K562 (cell line): ENCODE results near the gene YPEL2. TPM values are rescaled to one million over a fixed set of nuclear protein-coding genes. Genes with fewer than 3 reads are reported as not detected.
A peak's percentile ranks its signal among the peaks of the same experiment; 100 is the strongest.

ENCODE experiments used
- ATAC-seq: fragments of 200-7000 bp; cut with Tn5 transposase; 3 replicates; pipeline ENCODE4 v1.9.1; 2020; ENCODE audit warnings: moderate library complexity
- BruUV-seq: library from RNA; stranded (reverse); fragments of 400-500 nt; replicated peaks from 2 replicates; lab custom pipeline; 2021; lab: Mats Ljungman, UMichigan
- CTCF ChIA-PET: fragments of 300-600 bp; formaldehyde crosslinking; extraction: SDS; loops from one replicate; lab custom pipeline; 2021; ENCODE audit warnings: low intra/inter-chr PET ratio; lab: Yijun Ruan, JAX
- POLR2A ChIA-PET: fragments of 300-600, 350-650 bp; sonication (Branson Sonifier 250); formaldehyde crosslinking; extraction: SDS; loops from one replicate; lab custom pipeline; 2021; ENCODE audit warnings: antibody characterized with exemption, inconsistent platforms; lab: Yijun Ruan, JAX
- DNase-seq, 4 experiments: peaks; one replicate each; pipeline versions ENCODE4 v3.0.0 to v3.0.0-alpha.2; 2011 to 2018; ENCODE audit warnings: low spot score in 3 of 4, mixed read lengths in 3 of 4; ENCODE audit errors: extremely low read depth in 1 of 4
- FAIRE-seq: peaks from 2 replicates; lab custom pipeline; 2011; peaks lifted over from hg19 to GRCh38; lab: Jason Lieb, UNC
- H2AFZ ChIP-seq: 2 replicates; pipeline ENCODE4 v1.6.0; 2011; ENCODE audit warnings: low read depth, low read length, control low read depth, inconsistent platforms
- H3K27ac ChIP-seq: fragments of 200-600 bp; 3 replicates; pipeline ENCODE4 v1.8.0; 2011; ENCODE audit warnings: low read depth, mild to moderate bottlenecking, control low read depth, inconsistent platforms, low read length, moderate library complexity, mixed read lengths; ENCODE audit errors: extremely low read depth
- H3K27me3 ChIP-seq, 2 experiments: fragments of 300-600 bp in 1 of 2; 2 replicates in 1 of 2; 3 replicates in 1 of 2; pipeline versions ENCODE4 v1.6.0 to v1.8.0; 2011; ENCODE audit warnings: inconsistent platforms in 2 of 2, low read length in 2 of 2, mild to moderate bottlenecking in 1 of 2, mixed read lengths in 1 of 2, moderate library complexity in 1 of 2; ENCODE audit not compliant: control insufficient read depth in 2 of 2, insufficient read depth in 2 of 2
- H3K36me3 ChIP-seq: fragments of 300-600 bp; 3 replicates; pipeline ENCODE4 v1.8.0; 2011; ENCODE audit warnings: mild to moderate bottlenecking, low read length, inconsistent platforms; ENCODE audit not compliant: control insufficient read depth, insufficient read depth
- H3K4me1 ChIP-seq, 2 experiments: fragments of 200-600 bp in 1 of 2; replicated peaks in 1 of 2; 2 replicates in 1 of 2; 3 replicates in 1 of 2; pipeline versions ENCODE4 v1.5.1 to v1.8.0; 2011; ENCODE audit warnings: inconsistent platforms in 2 of 2, low read length in 2 of 2, mild to moderate bottlenecking in 1 of 2, mixed read lengths in 1 of 2, moderate library complexity in 1 of 2; ENCODE audit not compliant: control insufficient read depth in 2 of 2, insufficient read depth in 2 of 2
- H3K4me2 ChIP-seq: 2 replicates; pipeline ENCODE4 v1.6.1; 2011; ENCODE audit warnings: low read length, control low read depth, inconsistent platforms, mixed read lengths; ENCODE audit not compliant: insufficient read depth
- H3K4me3 ChIP-seq: fragments of 200-600 bp; sonication (generic), shearing (Covaris generic); 2 replicates; pipeline ENCODE4 v1.5.1; 2016; ENCODE audit warnings: control low read depth, inconsistent platforms
- H3K79me2 ChIP-seq: fragments of 200-600 bp; 3 replicates; pipeline ENCODE4 v1.8.0; 2011; ENCODE audit warnings: low read length, inconsistent platforms; ENCODE audit not compliant: control insufficient read depth, insufficient read depth
- H3K9ac ChIP-seq, 2 experiments: 2 replicates each; pipeline versions ENCODE4 v1.6.0 to v1.6.1; 2011; ENCODE audit warnings: low read depth in 2 of 2, low read length in 2 of 2, control low read depth in 1 of 2, inconsistent platforms in 1 of 2, mild to moderate bottlenecking in 1 of 2, mixed read lengths in 1 of 2; ENCODE audit not compliant: insufficient read depth in 1 of 2
- H3K9me1 ChIP-seq: one replicate; pipeline ENCODE4 v1.6.0; 2011; ENCODE audit warnings: inconsistent platforms, mild to moderate bottlenecking, low read length, moderate library complexity; ENCODE audit not compliant: control insufficient read depth, insufficient read depth
- H3K9me3 ChIP-seq: replicated peaks from 2 replicates; pipeline ENCODE4 v1.5.1; 2011; ENCODE audit warnings: low read depth, low read length, inconsistent platforms; ENCODE audit not compliant: control insufficient read depth, insufficient read depth
- H4K20me1 ChIP-seq: replicated peaks from 2 replicates; pipeline ENCODE4 v1.6.1; 2011; ENCODE audit warnings: low read length, inconsistent platforms, mixed read lengths; ENCODE audit not compliant: control insufficient read depth, insufficient read depth
- RFX1 ChIP-seq: fragments of 450-650 bp; IDR thresholded peaks from 2 replicates; pipeline ENCODE4 v1.6.1; 2016; ENCODE audit warnings: mild to moderate bottlenecking, moderate library complexity
- WGBS: fragments of 100-300 bp; shearing (Covaris generic); methylation state at CpG from one replicate; pipeline ENCODE4 v1.1.6; 2016; ENCODE audit warnings: low coverage, mixed read lengths; ENCODE audit not compliant: insufficient coverage; ENCODE audit errors: missing lambda C conversion rate; 5-methylcytosine and 5-hydroxymethylcytosine counted together
- in situ Hi-C: fragments of 300-500 bp; cut with MboI; formaldehyde crosslinking; loops from 4 replicates; pipeline ENCODE4 v1.15.0; 2018; ENCODE audit warnings: inconsistent platforms, mixed read lengths
- intact Hi-C: fragments of 100-400 bp; cut with micrococcal nuclease; formaldehyde crosslinking; loops from 2 replicates; pipeline ENCODE4 v1.14.2; 2022
- polyA plus RNA-seq, 8 experiments: library from polyadenylated mRNA; depleted of rRNA in 4 of 8; stranded (reverse) in 5 of 8; unstranded in 3 of 8; fragments of >200 nt; fragmentation: Nextera tagmentation in 2 of 8; fragmentation: Illumina TruSeq in 1 of 8; extraction: Ambion mirVana in 2 of 8; extraction: Trizol in 1 of 8; gene quantifications; 2 replicates each; pipeline versions ENCODE4 v1.2.1 to v1.2.3, GENCODE V29; 2011 to 2014; ENCODE audit warnings: inconsistent platforms in 1 of 8, missing spikeins in 1 of 8
- total RNA-seq, 7 experiments: library from RNA; depleted of rRNA in 6 of 7; stranded (reverse); fragments of >200 nt in 6 of 7; fragmentation: Illumina TruSeq in 2 of 7; extraction: Trizol in 2 of 7; gene quantifications; 2 replicates each; pipeline versions ENCODE4 v1.2.1 to v1.2.3, GENCODE V29; 2011 to 2021; ENCODE audit warnings: low replicate concordance in 1 of 7
- TF ChIP-seq, protein P1 (sequence below), 3 experiments: fragments of 200-800 bp in 1 of 3; fragments of 250-450 bp in 1 of 3; fragments of 450-650 bp in 1 of 3; sonication (Bioruptor Pico) in 1 of 3; sonication (Bioruptor generic) in 1 of 3; formaldehyde crosslinking in 1 of 3; IDR thresholded peaks; 2 replicates each; pipeline versions ENCODE4 v1.6.1 to v1.8.0; 2016 to 2022; ENCODE audit warnings: mild to moderate bottlenecking in 2 of 3, missing genetic modification characterization in 2 of 3, missing compliant biosample characterization in 1 of 3, moderate library complexity in 1 of 3

The YPEL2 gene
- total and polyA plus RNA-seq, 9 of the 15 experiments (the other 6 are each of a cell fraction or from before 2014, with no cell fraction given), result 0.11 to 2.4 (median 0.47) TPM

DNA sequence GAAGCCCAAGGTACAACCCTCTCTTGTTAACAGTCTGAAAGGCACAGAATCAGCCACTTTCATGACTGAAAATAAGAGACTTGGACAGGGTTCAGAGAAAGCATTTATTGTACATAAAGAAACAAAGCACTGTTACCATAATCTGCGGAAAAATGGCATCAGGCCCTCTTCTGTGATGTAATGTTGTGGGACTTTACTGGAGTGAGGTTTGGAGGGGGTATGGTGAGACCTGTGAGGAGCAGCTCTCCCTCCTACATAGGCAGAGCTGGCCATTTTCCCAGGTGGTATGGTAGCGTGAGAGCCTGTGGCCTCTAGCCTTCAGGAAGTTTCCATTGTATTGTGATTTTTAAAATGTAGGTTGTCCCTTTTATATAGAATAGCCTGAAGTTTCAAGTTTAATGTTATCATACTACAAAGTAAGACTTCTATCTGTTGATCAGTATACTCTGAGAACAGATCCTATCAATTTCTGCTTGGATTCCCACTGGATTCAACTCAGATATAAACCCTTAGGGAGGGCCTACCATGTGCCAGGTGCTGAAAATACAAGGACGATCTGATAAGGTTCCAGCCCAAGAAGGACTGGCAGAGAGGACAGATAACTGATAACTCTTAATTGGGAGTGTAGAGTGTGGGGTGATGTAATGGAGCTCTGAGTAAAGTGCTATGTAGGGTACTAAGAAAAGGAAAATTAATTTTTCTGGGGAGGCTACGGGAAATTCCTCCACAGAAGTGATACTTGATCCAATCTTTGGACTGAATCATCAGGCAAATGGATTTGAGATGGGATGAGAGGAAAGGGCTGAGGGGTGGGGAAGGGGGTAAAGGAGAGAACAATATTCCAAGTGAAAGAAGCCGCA is 4.1 kb upstream of the YPEL2 start:
- intact Hi-C loops (no loop called here), in situ Hi-C loops (no loop called here)
- Histone ChIP-seq H3K4me3 (no peak overlapping the region), H3K9ac (no peak overlapping the region), H3K9me1 (no peaks in the 10 kb centered on the region), H3K27me3 (peaks cover under 1 to 2% of the 10 kb centered on the region in 2 experiments; a peak in 3 of 5 replicates), H3K9me3 (no peaks in the 10 kb centered on the region), H3K79me2 (no peaks in the 10 kb centered on the region), H3K4me1 (peaks cover 16 to 19% of the 10 kb centered on the region in 2 experiments; a peak in 4 of 5 replicates), H2AFZ (no peak overlapping the region), H4K20me1 (no peaks in the 10 kb centered on the region), H3K4me2 (no peak overlapping the region), H3K36me3 (no peaks in the 10 kb centered on the region), H3K27ac (no peak overlapping the region)
- no peak for ATAC-seq
- BruUV-seq, result no TSS peak
- 7% methylated on average over 5 of the region's 5 CpGs for WGBS
- no peak for TF ChIP-seq RFX1
- TF ChIP-seq, protein P1, sequence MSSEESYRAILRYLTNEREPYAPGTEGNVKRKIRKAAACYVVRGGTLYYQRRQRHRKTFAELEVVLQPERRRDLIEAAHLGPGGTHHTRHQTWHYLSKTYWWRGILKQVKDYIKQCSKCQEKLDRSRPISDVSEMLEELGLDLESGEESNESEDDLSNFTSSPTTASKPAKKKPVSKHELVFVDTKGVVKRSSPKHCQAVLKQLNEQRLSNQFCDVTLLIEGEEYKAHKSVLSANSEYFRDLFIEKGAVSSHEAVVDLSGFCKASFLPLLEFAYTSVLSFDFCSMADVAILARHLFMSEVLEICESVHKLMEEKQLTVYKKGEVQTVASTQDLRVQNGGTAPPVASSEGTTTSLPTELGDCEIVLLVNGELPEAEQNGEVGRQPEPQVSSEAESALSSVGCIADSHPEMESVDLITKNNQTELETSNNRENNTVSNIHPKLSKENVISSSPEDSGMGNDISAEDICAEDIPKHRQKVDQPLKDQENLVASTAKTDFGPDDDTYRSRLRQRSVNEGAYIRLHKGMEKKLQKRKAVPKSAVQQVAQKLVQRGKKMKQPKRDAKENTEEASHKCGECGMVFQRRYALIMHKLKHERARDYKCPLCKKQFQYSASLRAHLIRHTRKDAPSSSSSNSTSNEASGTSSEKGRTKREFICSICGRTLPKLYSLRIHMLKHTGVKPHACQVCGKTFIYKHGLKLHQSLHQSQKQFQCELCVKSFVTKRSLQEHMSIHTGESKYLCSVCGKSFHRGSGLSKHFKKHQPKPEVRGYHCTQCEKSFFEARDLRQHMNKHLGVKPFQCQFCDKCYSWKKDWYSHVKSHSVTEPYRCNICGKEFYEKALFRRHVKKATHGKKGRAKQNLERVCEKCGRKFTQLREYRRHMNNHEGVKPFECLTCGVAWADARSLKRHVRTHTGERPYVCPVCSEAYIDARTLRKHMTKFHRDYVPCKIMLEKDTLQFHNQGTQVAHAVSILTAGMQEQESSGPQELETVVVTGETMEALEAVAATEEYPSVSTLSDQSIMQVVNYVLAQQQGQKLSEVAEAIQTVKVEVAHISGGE (CRISPR knock-in tag; IDR thresholded peaks at IDR 0.05), result 0 out of 6 replicates have a peak, but pooled peaks of 1 of the 3 experiments have one; percentile 19
- no peak for DNase-seq
- FAIRE-seq, result no peak
- CTCF ChIA-PET, result no interaction called here
- POLR2A ChIA-PET, result interaction anchor here (0.8 kb wide), 1 partner anchor 163 kb away, joined by 3 read pairs; no protein-coding TSS in a partner anchor
